Testis (tissue), 3 donors: ENCODE results near the gene FBXW4. TPM values are rescaled to one million over a fixed set of nuclear protein-coding genes. Genes with fewer than 3 reads are reported as not detected.

ENCODE experiments used
- DNase-seq: peaks from one replicate; pipeline ENCODE4 v3.0.0-alpha.2; 2019
- H3K27ac ChIP-seq, 2 donors: fragments of 200-600 bp; sonication (generic); one replicate each; pipeline ENCODE4 v1.5.1; 2019
- H3K27me3 ChIP-seq: fragments of 200-600 bp; sonication (generic); one replicate; pipeline ENCODE4 v1.5.1; 2019
- H3K36me3 ChIP-seq: fragments of 200-600 bp; sonication (generic); one replicate; pipeline ENCODE4 v1.5.1; 2017; ENCODE audit warnings: low read depth; ENCODE audit errors: missing control alignments
- H3K4me1 ChIP-seq: fragments of 200-600 bp; sonication (generic); one replicate; pipeline ENCODE4 v1.5.1; 2019
- H3K4me3 ChIP-seq, 2 donors: fragments of 200-600 bp; sonication (generic); one replicate each; pipeline ENCODE4 v1.5.1; 2017 to 2019
- H3K9me3 ChIP-seq: fragments of 200-600 bp; sonication (generic); one replicate; pipeline ENCODE4 v1.5.1; 2017
- CTCF ChIP-seq, 3 experiments: fragments of 450-650 bp in 2 of 3; fragments of 200-600 bp in 1 of 3; sonication (generic) in 1 of 3; IDR thresholded peaks; one replicate each; pipeline ENCODE4 v1.5.1; 2016 to 2019; ENCODE audit warnings: antibody characterized with exemption in 3 of 3, mild to moderate bottlenecking in 2 of 3, moderate library complexity in 1 of 3
- POLR2A ChIP-seq: fragments of 450-650 bp; IDR thresholded peaks from one replicate; pipeline ENCODE4 v1.6.1; 2017; ENCODE audit warnings: antibody characterized with exemption, mild to moderate bottlenecking, moderate library complexity
- whole genome bisulfite sequencing, 2 donors: methylation state at CpG; one replicate each; pipeline ENCODE4 v1.1.5; 2018; 5-methylcytosine and 5-hydroxymethylcytosine counted together
- intact Hi-C: fragments of 100-400 bp; cut with DNase I; formaldehyde crosslinking; loops from one replicate; pipeline ENCODE4 v1.15.1; 2023; ENCODE audit warnings: low total_unique reads
- polyA plus RNA-seq: library from polyadenylated mRNA; stranded (reverse); fragments of 350-450 nt; fragmentation: Illumina TruSeq; extraction: RNeasy Lipid Tissue Mini Kit (QIAGEN cat#74804); gene quantifications from one replicate; pipeline ENCODE4 v1.2.3, GENCODE V29; 2014; ENCODE audit warnings: low read depth, low replicate concordance; ENCODE audit not compliant: insufficient read depth
- total RNA-seq, 2 donors: library from RNA; depleted of rRNA; stranded (reverse); fragments of >200 nt; gene quantifications; one replicate each; pipeline ENCODE4 v1.2.3, GENCODE V29; 2016

Gene FBXW4
- total and polyA plus RNA-seq, 3 donors from 2014 or later, result 49.0 to 76.1 (median 62.5) TPM

GRCh38 chr10:101588879-101589278, 106.1 kb downstream of the FBXW4 start:
- Histone ChIP-seq H3K27me3 (no peaks in the 10 kb centered on the region), H3K27ac (no peak overlapping the region), H3K4me1 (peaks cover 10% of the 10 kb centered on the region), H3K9me3 (no peaks in the 10 kb centered on the region), H3K36me3 (no peaks in the 10 kb centered on the region), H3K4me3 (peak overlapping the region; percentile 63 to 84)
- intact Hi-C loops, result no loop called here
- no peak for DNase-seq
- TF ChIP-seq POLR2A, result no peak
- no peak for TF ChIP-seq CTCF (IDR thresholded peaks at IDR 0.05)
- 37 to 42% methylated on average over 5 of the region's 5 CpGs for WGBS, 2 donors

GRCh38 chr10:101587725-101588653, 107.0 kb downstream of the FBXW4 start, which contains the start of the genes DPCD and POLL:
DPCD (plus strand) TSS chr10:101588321; CDS start chr10:101588337, 16 bp downstream.
POLL (minus strand) TSS chr10:101588257; CDS start chr10:101587360, 897 bp downstream.
- no peak for TF ChIP-seq POLR2A
- TF ChIP-seq CTCF (IDR thresholded peaks at IDR 0.05), result no peak
- no peaks in the 10 kb centered on the region for H3K36me3 ChIP-seq
- H3K27me3 ChIP-seq, result no peaks in the 10 kb centered on the region
- 1 to 2% methylated on average over 22 to 50 of the region's 50 CpGs for WGBS, 2 donors
- intact Hi-C loops, result no loop called here
- H3K4me1 ChIP-seq, result peaks cover 10% of the 10 kb centered on the region
- H3K27ac ChIP-seq, result peak within 1 kb of the TSS in 1 of 2 donors; percentile 33
- no peaks in the 10 kb centered on the region for H3K9me3 ChIP-seq
- DNase-seq, result peak; percentile 99
- H3K4me3 ChIP-seq, result peak within 1 kb of the TSS; percentile 63 to 84

- H3K27me3 ChIP-seq, result no peaks in the 10 kb centered on the region
- TF ChIP-seq POLR2A, result no peak
- TF ChIP-seq CTCF (IDR thresholded peaks at IDR 0.05), result no peak
- H3K27ac ChIP-seq, result no peak overlapping the region
- H3K36me3 ChIP-seq, result no peaks in the 10 kb centered on the region
- WGBS, 2 donors, result 79 to 96% methylated on average over 6 to 9 of the region's 9 CpGs
- peaks cover 10% of the 10 kb centered on the region for H3K4me1 ChIP-seq
- intact Hi-C loops, result no loop called here
- H3K9me3 ChIP-seq, result no peaks in the 10 kb centered on the region
- H3K4me3 ChIP-seq, result no peak overlapping the region
- DNase-seq, result no peak
Observed at GRCh38 chr10:101585841-101586240, 109.1 kb downstream of the FBXW4 start.

GRCh38 chr10:101580486-101581399, 114.2 kb downstream of the FBXW4 start:
- 90 to 91% methylated on average over 7 to 10 of the region's 10 CpGs for WGBS, 2 donors
- TF ChIP-seq POLR2A (no peak), CTCF (IDR thresholded peaks at IDR 0.05) (no peak)
- no peaks in the 10 kb centered on the region for H3K9me3 ChIP-seq
- no peaks in the 10 kb centered on the region for H3K27me3 ChIP-seq
- H3K4me3 ChIP-seq, result no peak overlapping the region
- H3K36me3 ChIP-seq, result no peaks in the 10 kb centered on the region
- intact Hi-C loops, result no loop called here
- H3K4me1 ChIP-seq, result no peaks in the 10 kb centered on the region
- no peak for DNase-seq
- no peak overlapping the region for H3K27ac ChIP-seq
